ENCODE data around the gene DNAH10.

DNA sequence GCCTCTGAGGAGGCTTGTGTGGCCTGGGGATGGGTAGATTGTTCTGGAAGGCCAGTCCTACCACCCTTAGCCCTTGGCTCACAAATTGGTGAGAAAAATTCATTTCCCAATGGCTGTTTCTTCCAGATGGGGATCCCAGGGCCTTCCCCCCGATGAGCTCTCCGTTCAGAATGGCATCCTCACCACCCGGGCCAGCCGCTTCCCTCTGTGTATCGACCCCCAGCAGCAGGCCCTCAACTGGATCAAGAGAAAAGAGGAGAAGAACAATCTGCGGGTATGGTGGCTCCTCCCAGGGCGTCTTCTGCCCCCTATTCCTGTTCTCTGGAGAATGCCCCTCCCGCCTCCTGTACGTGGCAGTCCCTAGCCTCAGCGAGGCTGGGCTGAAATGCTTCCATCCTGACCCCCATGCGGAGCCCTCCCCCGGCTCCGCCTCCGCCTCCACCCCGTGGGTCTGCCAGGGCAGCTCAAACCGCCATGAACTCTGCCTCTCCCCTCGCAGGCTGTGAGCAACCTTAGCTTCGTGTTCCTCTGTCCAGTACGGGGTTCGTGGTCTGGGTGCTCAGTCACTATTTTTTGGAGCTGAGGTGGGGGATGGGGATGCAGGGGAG is 152.7 kb downstream of the DNAH10 start:
- TF ChIP-seq, protein P1, sequence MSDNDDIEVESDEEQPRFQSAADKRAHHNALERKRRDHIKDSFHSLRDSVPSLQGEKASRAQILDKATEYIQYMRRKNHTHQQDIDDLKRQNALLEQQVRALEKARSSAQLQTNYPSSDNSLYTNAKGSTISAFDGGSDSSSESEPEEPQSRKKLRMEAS (IDR thresholded peaks at IDR 0.05; ENCODE audit: low read depth, low read length) = no peak
- no peak for TF ChIP-seq POLR2A (IDR thresholded peaks at IDR 0.05; ENCODE audit: extremely low read depth, insufficient read length)
- TF ChIP-seq, protein P2, sequence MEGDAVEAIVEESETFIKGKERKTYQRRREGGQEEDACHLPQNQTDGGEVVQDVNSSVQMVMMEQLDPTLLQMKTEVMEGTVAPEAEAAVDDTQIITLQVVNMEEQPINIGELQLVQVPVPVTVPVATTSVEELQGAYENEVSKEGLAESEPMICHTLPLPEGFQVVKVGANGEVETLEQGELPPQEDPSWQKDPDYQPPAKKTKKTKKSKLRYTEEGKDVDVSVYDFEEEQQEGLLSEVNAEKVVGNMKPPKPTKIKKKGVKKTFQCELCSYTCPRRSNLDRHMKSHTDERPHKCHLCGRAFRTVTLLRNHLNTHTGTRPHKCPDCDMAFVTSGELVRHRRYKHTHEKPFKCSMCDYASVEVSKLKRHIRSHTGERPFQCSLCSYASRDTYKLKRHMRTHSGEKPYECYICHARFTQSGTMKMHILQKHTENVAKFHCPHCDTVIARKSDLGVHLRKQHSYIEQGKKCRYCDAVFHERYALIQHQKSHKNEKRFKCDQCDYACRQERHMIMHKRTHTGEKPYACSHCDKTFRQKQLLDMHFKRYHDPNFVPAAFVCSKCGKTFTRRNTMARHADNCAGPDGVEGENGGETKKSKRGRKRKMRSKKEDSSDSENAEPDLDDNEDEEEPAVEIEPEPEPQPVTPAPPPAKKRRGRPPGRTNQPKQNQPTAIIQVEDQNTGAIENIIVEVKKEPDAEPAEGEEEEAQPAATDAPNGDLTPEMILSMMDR (IDR thresholded peaks at IDR 0.05; ENCODE audit: low read depth, low read length) = no peak
- TF ChIP-seq MYC (IDR thresholded peaks at IDR 0.05; ENCODE audit: low read depth, low read length) = no peak

Data from NB4 (cell line).